Ovary (tissue), 9 donors: ENCODE results near the gene PSKH1. TPM values are rescaled to one million over a fixed set of nuclear protein-coding genes. Genes with fewer than 3 reads are reported as not detected.

Experiments used
- DNase-seq, 5 donors: peaks; one replicate each; pipeline ENCODE4 v3.0.0-alpha.2; 2019 to 2020
- H3K27ac ChIP-seq, 2 donors: fragments of 200-600 bp; one replicate each; pipeline versions ENCODE4 v1.5.1 to v1.8.0; 2019 to 2022
- H3K27me3 ChIP-seq: fragments of 200-600 bp; one replicate; pipeline ENCODE4 v1.8.0; 2022
- H3K36me3 ChIP-seq: fragments of 200-600 bp; sonication (generic); one replicate; pipeline ENCODE4 v1.5.1; 2019
- H3K4me1 ChIP-seq: one replicate; pipeline ENCODE4 v1.8.1; 2013; ENCODE audit warnings: mild to moderate bottlenecking, moderate library complexity; ENCODE audit not compliant: insufficient read depth
- H3K4me3 ChIP-seq: fragments of 200-600 bp; sonication (generic); one replicate; pipeline ENCODE4 v1.5.1; 2017
- H3K9me3 ChIP-seq, 2 donors: fragments of 200-600 bp in 1 of 2; sonication (generic) in 1 of 2; one replicate each; pipeline versions ENCODE4 v1.5.1 to v1.8.1; 2013 to 2019; ENCODE audit warnings: mild to moderate bottlenecking in 1 of 2, moderate library complexity in 1 of 2
- CTCF ChIP-seq, 3 donors: fragments of 450-650 bp in 2 of 3; fragments of 200-600 bp in 1 of 3; IDR thresholded peaks; one replicate each; pipeline versions ENCODE4 v1.5.1 to v1.8.0; 2016 to 2022; ENCODE audit warnings: antibody characterized with exemption in 3 of 3, mild to moderate bottlenecking in 1 of 3
- EP300 ChIP-seq: sonication (generic); formaldehyde crosslinking; IDR thresholded peaks from one replicate; pipeline ENCODE4 v1.6.1; 2017; ENCODE audit warnings: antibody characterized with exemption
- POLR2A ChIP-seq: fragments of 450-650 bp; IDR thresholded peaks from one replicate; pipeline ENCODE4 v1.6.1; 2017; ENCODE audit warnings: antibody characterized with exemption, mild to moderate bottlenecking, moderate library complexity
- WGBS, 3 donors: extraction: QIAGEN DNeasy Blood & Tissue Kit in 1 of 3; methylation state at CpG; one replicate each; pipeline versions ENCODE4 v1.1.5 to v1.1.7; 2013 to 2017; 5-methylcytosine and 5-hydroxymethylcytosine counted together
- intact Hi-C, 4 donors: fragments of 100-400 bp; cut with DNase I; formaldehyde crosslinking; loops; one replicate each; pipeline versions ENCODE4 v1.11.0 to v1.15.1; 2022 to 2023
- polyA plus RNA-seq, 2 donors: library from polyadenylated mRNA; stranded (reverse); fragments of 200-250 nt in 1 of 2; fragments of 350-450 nt in 1 of 2; fragmentation: Illumina TruSeq in 1 of 2; extraction: RNeasy Lipid Tissue Mini Kit (QIAGEN cat#74804) in 1 of 2; gene quantifications; one replicate each; pipeline ENCODE4 v1.2.3, GENCODE V29; 2013 to 2014
- total RNA-seq, 7 donors: library from RNA; depleted of rRNA in 2 of 7; stranded (reverse); fragments of >200 nt in 2 of 7; fragmentation: NEBNext Ultra II Directional in 3 of 7; extraction: Animal tissue kit (Norgen Biotek cat#: 25700) in 3 of 7; gene quantifications; one replicate each; pipeline versions ENCODE4 v1.1.0 to v1.2.4, GENCODE V29; 2016 to 2023
- donor health status: DM: no; HTN: no; CAD: no; lungs with moderate emphysema.
- donor health status: DM: no; HTN: no; CAD: no.
- donor health status: Bipolar disorder and iron deficiency.
- donor health status: DM: yes; HTN: yes; CAD: no.
- donor health status: DM: no; HTN: no; CAD: no.
- donor health status: DM: yes; HTN: yes; CAD: no.

The PSKH1 gene
- total and polyA plus RNA-seq, 9 donors: 9.6 to 38.9 (median 26.6) TPM

- peak overlapping the region in 1 of 2 donors; percentile 37 for H3K27ac ChIP-seq
- WGBS, 3 donors: 43 to 74% (median 60%) methylated on average over 2 of the region's 2 CpGs
- no peaks in the 10 kb centered on the region for H3K27me3 ChIP-seq
- intact Hi-C loops: no loop called here
- peaks cover 6% of the 10 kb centered on the region for H3K4me1 ChIP-seq
- no peaks in the 10 kb centered on the region for H3K36me3 ChIP-seq
- H3K9me3 ChIP-seq: no peaks in the 10 kb centered on the region
- no peak for DNase-seq
- peak overlapping the region; percentile 89 for H3K4me3 ChIP-seq
- TF ChIP-seq CTCF (IDR thresholded peaks at IDR 0.05): no peak
These were observed 20.9 kb upstream of the PSKH1 start for GRCh38 chr16:67872131-67872630.

- Histone ChIP-seq H3K27me3 (no peaks in the 10 kb centered on the region), H3K4me3 (peak within 1 kb of the TSS; percentile 89), H3K9me3 (no peaks in the 10 kb centered on the region), H3K36me3 (no peaks in the 10 kb centered on the region), H3K4me1 (peaks cover 6% of the 10 kb centered on the region), H3K27ac (peak within 1 kb of the TSS; percentile 37 to 47)
- intact Hi-C loops: no loop called here
- 1 to 2% (median 2%) methylated on average over 57 to 72 of the region's 72 CpGs for WGBS, 3 donors
- peak; percentile 75 to 88 (median 84) for DNase-seq
- peak in 1 of 3 donors; percentile 12 for TF ChIP-seq CTCF (IDR thresholded peaks at IDR 0.05)
- peak; percentile 59 for TF ChIP-seq POLR2A
- TF ChIP-seq EP300: no peak
These were observed 20.2 kb upstream of the PSKH1 start, which contains the start of gene EDC4 for GRCh38 chr16:67872631-67873434. Gene EDC4, plus strand, starts transcription at chr16:67873052. Its CDS starts 210 bp downstream, at chr16:67873262.

- Histone ChIP-seq H3K4me1 (peaks cover 6% of the 10 kb centered on the region), H3K4me3 (peak overlapping the region; percentile 89), H3K27me3 (no peaks in the 10 kb centered on the region), H3K9me3 (no peaks in the 10 kb centered on the region), H3K36me3 (no peaks in the 10 kb centered on the region), H3K27ac (peak overlapping the region; percentile 37 to 47)
- TF ChIP-seq EP300 (no peak), CTCF (IDR thresholded peaks at IDR 0.05) (no peak), POLR2A (no peak)
- DNase-seq: no peak
- intact Hi-C loops: no loop called here
- WGBS, 3 donors: 9 to 14% (median 10%) methylated on average over 23 of the region's 23 CpGs
These were observed 19.4 kb upstream of the PSKH1 start for GRCh38 chr16:67873435-67874370.

GRCh38 chr16:67874372-67874771 lies 18.7 kb upstream of the PSKH1 start:
- H3K4me3 ChIP-seq: peak overlapping the region; percentile 89
- intact Hi-C loops: no loop called here
- H3K4me1 ChIP-seq: peaks cover 6% of the 10 kb centered on the region
- H3K36me3 ChIP-seq: no peaks in the 10 kb centered on the region
- H3K9me3 ChIP-seq: no peaks in the 10 kb centered on the region
- DNase-seq: no peak
- H3K27me3 ChIP-seq: no peaks in the 10 kb centered on the region
- H3K27ac ChIP-seq: no peak overlapping the region
- 59 to 69% (median 66%) methylated on average over 3 of the region's 3 CpGs for WGBS, 3 donors
- TF ChIP-seq EP300 (no peak), POLR2A (no peak), CTCF (IDR thresholded peaks at IDR 0.05) (no peak)
